Suprapubic skin (tissue), 3 donors: Measurements from ENCODE around the gene IL6ST.

ENCODE experiments used
- CTCF ChIP-seq, 2 donors: fragments of 200-600 bp in 1 of 2; fragments of 450-650 bp in 1 of 2; sonication (generic) in 1 of 2; IDR thresholded peaks; one replicate each; pipeline ENCODE4 v1.5.1; 2016 to 2019; ENCODE audit warnings: antibody characterized with exemption in 2 of 2, mild to moderate bottlenecking in 1 of 2, moderate library complexity in 1 of 2
- POLR2AphosphoS5 ChIP-seq, 3 donors: sonication (generic); formaldehyde crosslinking; IDR thresholded peaks; one replicate each; pipeline ENCODE4 v1.6.1; 2017; ENCODE audit warnings: antibody characterized with exemption in 3 of 3

DNA sequence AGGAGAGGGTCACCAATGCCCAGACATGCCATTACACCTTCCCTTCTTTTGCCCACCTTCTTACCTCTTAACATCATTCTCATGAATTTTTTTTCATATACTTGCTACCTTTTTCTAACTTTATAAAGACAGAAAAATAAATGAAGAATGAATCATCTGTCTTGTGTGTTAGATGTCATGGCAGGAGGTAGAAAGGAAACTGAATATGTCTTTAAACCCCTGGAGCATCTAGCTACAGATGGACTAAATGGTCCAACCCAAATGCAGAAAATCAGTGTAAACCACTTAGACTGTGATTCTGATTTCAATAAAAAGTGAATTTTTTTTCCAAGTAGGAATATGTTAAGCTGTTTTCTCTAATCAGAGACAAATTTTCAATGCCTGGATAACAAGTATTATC lies 11.8 kb upstream of the IL6ST start:
- TF ChIP-seq CTCF (IDR thresholded peaks at IDR 0.05) = no peak
- no peak for TF ChIP-seq POLR2AphosphoS5 (IDR thresholded peaks at IDR 0.05)
